SHP77 treated with DMSO at 0.1 percent for 48 hours (cell line): ENCODE data around the gene GPRIN3.
"Not testable (repeated sequence)": the region's sequence is repeated elsewhere in the genome, so short reads cannot be mapped to it uniquely, and the experiment has no call there.

Source experiments
- DNase-seq: peaks from one replicate; lab custom pipeline; 2025; lab: John Stamatoyannopoulos, UW

Gene GPRIN3

DNA sequence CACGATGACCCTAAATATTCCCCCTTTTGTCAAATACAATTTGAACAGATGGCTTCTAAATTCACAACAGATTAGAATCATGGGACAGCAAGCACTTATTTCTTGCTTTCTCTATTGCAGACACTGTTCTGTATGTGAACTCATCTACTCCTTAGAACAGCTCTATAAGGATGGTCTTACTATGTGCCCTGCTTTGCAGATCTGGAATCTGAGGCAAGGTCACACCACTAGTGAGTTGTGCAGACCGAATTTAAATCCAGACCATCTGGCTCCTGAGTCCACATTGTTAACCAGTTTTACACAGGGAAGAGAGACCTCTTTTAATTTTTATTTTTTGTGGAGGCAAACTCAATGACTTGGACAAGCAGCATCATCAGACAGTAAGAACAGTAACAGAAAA is 50.2 kb downstream of the GPRIN3 start:
- DNase-seq = no peak

DNA sequence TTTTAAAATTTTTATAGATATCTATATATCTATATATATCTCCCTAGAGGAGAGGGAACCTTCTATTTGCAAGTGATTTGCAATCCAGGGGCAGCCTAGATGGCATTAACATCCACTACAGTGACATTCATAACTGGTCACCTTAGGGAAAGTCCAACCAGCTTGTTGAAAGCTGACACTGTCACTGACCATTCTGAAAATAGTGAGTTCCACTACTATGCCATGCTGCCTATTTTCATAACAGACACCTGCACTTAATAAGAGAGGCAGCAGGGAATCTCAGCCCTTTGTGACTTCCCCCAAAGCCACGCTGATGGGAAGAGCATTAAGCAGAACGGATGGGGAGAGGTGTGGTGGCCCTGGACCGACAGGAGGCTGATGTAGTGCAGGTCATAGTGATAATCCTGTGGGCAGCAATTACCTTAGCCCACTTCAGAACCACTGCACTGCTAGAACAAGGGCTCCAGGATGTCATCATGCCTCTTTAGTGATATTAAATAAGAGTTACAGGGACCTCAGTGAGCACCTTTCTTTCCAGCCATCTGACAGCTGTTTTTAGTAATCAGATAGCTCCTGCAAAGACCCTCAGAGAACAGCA is 51.3 kb downstream of the GPRIN3 start:
- DNase-seq = no peak

DNA sequence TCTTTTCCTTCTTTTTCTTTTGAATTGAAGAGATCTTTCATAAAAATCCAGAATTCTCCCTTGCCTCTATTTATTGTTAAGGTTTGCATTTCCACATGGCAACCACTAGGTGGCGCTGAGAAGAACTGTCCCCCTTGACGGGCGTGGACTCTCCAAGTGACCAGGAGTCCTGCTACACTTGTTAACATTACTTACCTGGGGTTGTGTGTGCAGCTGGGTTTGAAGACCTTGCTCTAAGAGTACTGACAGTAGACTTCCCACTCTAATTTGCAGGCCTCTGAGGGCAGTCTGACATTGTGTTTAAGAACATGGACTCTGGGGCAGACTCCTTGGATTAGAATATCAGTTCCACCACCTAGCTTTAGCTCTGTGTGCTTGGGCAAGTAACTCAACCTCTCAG is 52.8 kb downstream of the GPRIN3 start:
- no peak for DNase-seq

DNA sequence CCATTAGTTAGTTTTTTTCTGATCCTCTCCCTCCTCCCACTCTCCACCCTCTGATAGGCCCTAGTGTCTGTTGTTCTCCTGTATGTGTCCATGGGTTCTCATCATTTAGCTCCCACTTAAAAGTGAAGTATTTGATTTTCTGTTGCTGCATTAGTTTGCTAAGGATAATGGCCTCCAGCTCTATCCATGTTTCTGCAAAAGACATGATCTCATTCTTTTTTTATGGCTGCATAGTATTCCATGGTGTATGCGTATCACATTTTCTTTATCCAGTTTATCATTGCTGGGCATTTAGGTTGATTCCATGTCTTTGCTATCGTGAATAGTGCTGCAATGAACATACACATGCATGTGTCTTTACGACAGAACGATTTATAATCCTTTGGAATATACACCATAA is 53.3 kb downstream of the GPRIN3 start:
- not testable (repeated sequence) for DNase-seq

- DNase-seq = no peak
Observed at GRCh38 chr4:89253935-89254334, 53.7 kb downstream of the GPRIN3 start.

DNA sequence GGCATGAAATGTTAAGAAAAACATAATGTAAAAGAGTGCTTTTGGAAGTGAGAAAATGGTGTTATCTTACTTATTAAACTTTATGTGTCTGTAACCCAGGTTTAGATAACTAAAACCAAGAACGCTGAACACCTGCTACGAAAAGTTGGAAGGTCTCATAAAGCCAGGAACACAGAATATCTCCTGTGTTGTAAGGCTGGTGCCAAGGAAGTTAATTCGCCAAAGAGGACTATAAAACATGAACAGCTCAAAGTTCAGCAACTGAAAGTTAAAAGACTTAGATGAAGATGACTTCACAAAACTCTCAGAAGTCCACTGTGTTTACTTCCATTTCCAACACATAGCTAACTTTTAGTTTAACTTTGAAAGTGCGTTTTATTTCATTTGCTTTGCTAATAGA is 54.3 kb downstream of the GPRIN3 start:
- no peak for DNase-seq

DNA sequence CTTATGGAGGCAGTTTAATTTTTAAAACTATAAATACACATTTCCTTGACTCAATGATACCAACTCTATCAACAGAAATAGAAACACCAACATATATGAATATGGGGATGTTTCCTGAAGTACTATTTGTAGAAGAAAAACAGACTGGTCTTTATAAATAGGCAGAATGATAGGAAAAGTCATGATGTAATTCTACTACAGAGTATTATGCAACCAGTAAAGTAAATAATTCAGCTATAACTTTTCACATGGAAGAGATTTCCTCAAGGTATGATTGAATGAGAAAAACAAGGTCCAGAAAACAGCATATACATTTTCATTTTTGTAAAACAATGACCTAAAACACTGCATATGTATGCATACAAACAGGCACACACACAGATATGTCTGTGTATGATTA is 56.2 kb downstream of the GPRIN3 start:
- DNase-seq = no peak

DNA sequence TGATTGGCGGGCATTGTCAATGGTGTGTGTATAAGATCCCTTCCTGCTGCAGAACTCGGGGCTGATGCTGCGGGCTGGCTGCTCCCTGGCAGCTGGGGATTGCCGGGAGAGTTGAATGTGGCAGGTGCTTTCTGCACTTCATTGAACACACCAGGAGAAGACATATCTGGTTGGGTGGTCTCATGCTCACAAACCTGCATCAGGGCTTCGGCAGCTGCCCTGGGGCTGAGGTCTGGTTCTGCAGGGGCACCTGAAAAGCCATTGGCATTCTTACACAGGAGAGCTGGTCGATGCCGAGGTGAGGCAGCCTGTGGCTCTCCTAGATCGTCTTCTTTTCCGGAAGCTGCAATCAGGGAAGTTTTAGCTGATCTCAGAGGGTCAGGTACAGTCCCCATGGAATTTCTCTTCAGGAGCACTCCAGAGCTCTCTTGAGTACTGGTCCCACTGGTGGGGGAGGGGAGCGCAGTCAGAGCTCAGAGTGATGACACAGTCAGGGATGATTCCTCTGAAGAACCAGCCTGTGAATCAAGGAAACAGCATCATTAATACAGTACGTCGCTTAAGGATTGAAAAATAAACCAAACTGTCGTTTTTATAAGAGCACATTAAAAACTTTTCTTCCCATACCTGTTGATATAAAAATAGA is 57.8 kb downstream of the GPRIN3 start:
- peak; percentile 40 for DNase-seq

GRCh38 chr4:89249313-89249712 is 58.3 kb downstream of the GPRIN3 start:
- DNase-seq = no peak

DNA sequence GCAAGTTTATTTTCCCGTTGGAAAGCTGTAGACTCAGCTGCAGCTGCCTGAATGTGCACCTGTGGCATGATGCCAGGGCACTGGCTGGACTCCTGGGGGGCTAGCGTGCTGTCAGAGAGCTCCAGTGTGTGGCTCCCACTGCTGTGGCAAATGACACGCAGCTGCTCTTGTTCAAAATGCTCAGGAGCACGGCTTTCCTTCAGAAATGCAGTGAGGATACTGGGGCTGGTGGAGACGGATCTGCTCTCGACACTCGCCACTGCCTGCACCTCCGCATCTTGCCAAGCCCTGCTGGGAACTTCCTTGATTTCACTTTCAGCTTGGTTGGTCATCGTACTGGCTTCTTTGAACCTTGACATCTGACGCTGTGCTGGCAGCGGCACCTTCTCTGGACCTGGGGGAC is 58.7 kb downstream of the GPRIN3 start:
- peak; percentile 73 for DNase-seq

GRCh38 chr4:89247951-89248350 is 59.6 kb downstream of the GPRIN3 start:
- no peak for DNase-seq

- peak; percentile 63 for DNase-seq
Observed at GRCh38 chr4:89245459-89245858, 62.1 kb downstream of the GPRIN3 start.

- DNase-seq = no peak
Observed at GRCh38 chr4:89243733-89244252, 63.8 kb downstream of the GPRIN3 start.

GRCh38 chr4:89242864-89243732 is 64.5 kb downstream of the GPRIN3 start:
- no peak for DNase-seq

DNA sequence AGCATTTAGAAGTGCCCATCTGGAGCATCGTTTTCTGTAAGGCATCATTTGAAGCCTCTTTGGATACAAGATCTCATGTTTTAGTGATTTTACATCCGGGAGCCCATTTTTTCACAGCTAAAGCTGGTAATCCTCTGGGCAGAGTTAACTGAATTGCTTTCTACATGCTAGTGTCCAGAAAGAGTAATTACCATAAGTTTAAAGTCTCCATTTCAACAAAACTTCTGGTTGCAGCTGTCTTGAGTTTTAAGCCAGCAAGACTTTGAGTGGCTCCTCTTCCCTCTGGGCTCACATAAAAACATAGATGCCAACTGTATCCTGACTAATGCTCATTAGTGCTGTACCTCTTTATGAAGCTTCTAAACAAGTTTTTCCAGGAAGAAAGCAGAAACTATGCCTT is 65.4 kb downstream of the GPRIN3 start:
- no peak for DNase-seq

DNA sequence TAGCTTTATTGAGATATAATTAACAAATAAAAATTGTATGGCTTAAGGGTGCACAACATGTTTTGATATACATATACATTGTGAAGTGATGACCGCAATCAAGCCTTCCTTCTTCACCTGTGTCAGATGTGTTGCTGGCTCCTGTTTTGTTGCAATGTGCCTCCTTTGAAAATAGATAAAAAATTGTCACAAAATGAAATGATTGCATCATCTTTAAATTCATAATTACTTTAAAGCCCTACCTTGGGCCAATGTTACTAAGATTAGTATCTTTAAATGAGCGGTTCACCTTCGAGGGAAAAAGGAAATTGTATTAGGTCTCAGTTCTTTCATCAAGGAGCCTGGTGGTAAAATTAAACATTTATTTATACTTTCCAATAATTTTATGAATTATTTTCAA is 77.3 kb downstream of the GPRIN3 start:
- no peak for DNase-seq

DNA sequence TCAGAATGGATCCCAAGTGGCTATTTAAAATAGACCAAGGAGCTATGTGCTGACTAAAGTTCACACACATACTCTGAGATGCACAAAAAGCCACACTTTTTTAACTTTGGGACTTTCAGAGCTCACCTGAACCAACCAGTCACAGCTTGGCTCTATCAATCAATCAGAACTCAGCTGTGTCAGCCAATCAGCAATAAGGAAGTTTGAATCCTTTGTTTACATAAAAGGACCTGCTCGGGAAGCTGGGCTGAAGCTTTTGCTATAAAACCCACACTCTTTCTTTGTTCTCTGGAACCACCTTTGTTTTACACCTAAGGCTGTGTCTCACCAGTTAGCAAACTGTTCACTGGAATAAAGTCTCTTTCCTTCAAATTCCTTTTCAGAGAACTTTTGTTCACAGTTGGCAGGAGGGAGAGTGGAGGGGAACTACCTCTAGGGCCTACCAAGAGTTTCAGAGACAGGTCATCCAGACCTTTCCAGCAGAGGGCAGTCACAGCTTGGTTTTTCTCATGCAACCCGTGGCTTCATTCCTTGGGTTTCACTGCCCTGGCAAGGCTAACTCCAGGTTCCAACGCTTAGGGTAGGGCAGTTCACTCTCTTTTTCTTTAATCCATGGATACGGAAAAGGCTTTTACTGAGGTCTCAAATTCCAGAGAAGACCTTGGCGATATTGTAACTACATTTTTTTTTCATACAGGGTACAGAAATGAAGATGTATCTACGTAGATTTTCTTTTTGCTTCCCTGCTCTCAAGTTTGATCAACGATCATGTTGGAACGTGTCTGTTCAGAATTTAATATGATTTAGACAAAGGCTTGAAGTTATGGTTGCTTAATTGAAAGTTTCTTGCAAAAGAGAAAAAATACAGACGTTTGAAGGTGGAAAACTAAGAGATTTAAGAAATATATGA is 80.7 kb downstream of the GPRIN3 start:
- peak; percentile 21 for DNase-seq

GRCh38 chr4:89222170-89222569 is 85.4 kb downstream of the GPRIN3 start:
- DNase-seq = no peak

GRCh38 chr4:89221167-89221867 is 86.3 kb downstream of the GPRIN3 start:
- no peak for DNase-seq

DNA sequence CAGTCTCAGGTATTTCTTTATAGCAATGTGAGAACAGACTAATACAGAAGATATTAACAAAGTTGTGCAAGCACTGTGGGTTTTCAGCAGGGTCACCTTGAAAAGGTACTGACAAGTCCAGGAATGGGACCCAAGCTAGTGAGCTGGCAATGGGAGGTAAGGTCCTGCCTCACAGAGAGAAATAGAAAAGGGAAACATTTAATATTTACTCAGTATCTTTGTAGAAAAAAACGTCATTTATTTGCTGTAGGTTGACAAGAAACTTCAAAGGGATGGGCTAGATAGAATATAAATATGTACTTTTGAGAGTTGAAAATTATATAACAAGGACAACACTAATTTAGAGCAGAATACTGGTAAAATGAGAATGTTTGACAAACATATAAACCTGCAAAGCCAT is 89.0 kb downstream of the GPRIN3 start:
- DNase-seq = no peak

- no peak for DNase-seq
Observed at GRCh38 chr4:89217604-89218003, 90.0 kb downstream of the GPRIN3 start.
